ENCODE results near the gene DPT.
"Not testable (repeated sequence)": the region's sequence is repeated elsewhere in the genome, so short reads cannot be mapped to it uniquely, and the experiment has no call there.

DPT gene

DNA sequence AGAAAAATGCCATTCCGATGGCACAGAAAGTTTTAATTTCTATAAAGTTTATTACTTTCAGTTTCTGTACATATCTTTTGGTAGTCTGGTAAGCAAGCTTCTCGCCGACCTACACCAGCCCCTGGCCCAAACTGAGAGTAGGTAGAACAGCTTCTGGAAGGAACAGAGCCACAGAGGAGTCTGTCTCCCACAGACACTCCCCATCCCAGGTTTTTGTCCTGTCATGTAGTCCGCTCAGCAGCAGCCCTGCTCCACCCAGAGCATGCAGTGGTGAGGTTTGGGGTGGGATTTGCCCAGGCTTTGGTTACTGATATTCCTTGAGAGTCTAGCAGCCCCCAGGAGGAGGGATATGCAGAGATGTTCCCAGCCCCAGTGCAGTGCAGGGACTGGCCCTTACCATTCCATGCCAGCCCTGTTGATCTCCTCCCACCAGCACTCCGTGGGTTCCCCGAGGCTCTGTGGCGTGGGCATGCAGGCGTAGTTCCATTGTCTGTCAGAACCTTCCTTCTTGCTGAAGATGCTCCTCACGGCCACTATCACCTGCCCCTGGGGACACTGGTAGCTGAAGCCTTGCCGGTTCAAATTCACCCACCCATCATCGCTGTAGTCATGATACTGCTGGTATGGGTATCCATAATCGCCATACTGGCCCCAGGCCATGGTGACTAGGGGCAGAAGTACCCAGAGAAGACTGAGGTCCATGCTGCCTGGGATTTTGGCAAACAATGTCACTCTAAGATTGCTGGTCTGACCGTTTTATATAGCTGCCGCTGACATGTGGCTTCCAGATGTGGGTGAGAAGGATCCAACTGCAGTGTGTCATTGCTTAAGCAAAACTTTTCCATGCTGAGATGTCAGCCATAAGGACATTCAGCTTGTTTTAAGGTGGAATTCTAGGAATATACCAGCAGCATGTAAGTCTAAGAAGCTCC lies at the start of gene DPT:
DPT (minus strand) TSS at position 734 of the 932 bp plus-strand sequence; CDS start at position 702, 32 bp downstream.
- no peak for TF ChIP-seq CTCF (conservative IDR thresholded peaks at IDR 0.05; ENCODE audit: low read depth, low read length)
- H3K4me3 ChIP-seq (ENCODE audit: low read depth, low read length): no peak within 1 kb of the TSS
- no peak for DNase-seq (ENCODE audit: low read depth)

DNA sequence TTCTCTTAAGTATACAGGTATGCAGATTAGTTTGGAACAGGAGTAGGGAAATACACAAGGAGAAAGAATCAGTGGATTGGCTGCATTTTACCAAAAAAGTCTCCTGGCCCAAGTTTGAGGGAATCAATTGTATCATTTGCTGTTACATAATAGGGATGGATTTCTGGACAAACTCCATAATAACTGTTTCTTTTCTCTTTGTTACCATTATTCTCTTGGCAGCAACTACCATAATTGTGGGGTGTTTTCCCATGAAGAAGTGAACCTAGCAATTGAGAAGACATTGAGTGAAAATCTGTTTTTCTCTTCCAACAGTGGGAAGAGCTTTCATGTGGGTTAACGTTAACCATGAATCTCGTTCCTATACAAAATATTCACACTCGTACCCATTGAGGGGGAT lies 46.4 kb upstream of the DPT start:
- DNase-seq (ENCODE audit: low read depth): no peak
- no peak overlapping the region for H3K4me3 ChIP-seq (ENCODE audit: low read depth, low read length)
- TF ChIP-seq CTCF (conservative IDR thresholded peaks at IDR 0.05; ENCODE audit: low read depth, low read length): no peak

- peak; percentile 30 for DNase-seq (ENCODE audit: low read depth)
- H3K4me3 ChIP-seq (ENCODE audit: low read depth, low read length): no peak overlapping the region
- TF ChIP-seq CTCF (conservative IDR thresholded peaks at IDR 0.05; ENCODE audit: low read depth, low read length): no peak
Observed at GRCh38 chr1:168774241-168774640, 45.2 kb upstream of the DPT start.

GRCh38 chr1:168772428-168773060 lies 43.5 kb upstream of the DPT start:
- DNase-seq (ENCODE audit: low read depth): no peak
- no peak for TF ChIP-seq CTCF (conservative IDR thresholded peaks at IDR 0.05; ENCODE audit: low read depth, low read length)
- no peak overlapping the region for H3K4me3 ChIP-seq (ENCODE audit: low read depth, low read length)

DNA sequence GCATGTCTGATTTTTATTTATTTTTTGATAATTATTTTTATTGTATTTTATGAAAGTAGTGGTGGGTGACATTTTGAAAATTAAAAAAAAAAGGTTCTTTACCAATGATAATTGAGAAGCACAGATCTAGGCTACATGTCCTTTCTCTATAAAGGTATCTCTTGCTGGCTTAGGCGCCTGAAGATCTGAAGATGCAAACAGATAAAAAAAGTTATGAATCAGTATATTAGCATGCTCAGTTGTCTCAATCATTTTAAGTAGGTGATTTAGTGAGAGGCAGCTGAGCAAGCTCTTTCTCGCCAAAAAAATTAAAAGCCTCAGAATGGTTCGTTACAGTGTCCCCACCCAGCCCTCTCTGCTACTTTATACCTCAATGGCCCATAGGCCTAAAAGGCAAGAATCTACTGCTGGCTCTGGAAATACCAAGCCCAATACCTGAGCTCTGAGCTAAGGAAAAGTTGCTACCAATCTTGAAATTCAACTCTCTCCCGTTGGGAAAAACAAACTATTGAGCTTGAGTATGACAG lies 42.2 kb upstream of the DPT start:
- DNase-seq (ENCODE audit: low read depth): no peak
- no peak for TF ChIP-seq CTCF (conservative IDR thresholded peaks at IDR 0.05; ENCODE audit: low read depth, low read length)
- H3K4me3 ChIP-seq (ENCODE audit: low read depth, low read length): no peak overlapping the region

- DNase-seq (ENCODE audit: low read depth); H3K4me3 ChIP-seq (ENCODE audit: low read depth, low read length): not testable (repeated sequence)
Observed at GRCh38 chr1:168769893-168770292, 40.9 kb upstream of the DPT start.

DNA sequence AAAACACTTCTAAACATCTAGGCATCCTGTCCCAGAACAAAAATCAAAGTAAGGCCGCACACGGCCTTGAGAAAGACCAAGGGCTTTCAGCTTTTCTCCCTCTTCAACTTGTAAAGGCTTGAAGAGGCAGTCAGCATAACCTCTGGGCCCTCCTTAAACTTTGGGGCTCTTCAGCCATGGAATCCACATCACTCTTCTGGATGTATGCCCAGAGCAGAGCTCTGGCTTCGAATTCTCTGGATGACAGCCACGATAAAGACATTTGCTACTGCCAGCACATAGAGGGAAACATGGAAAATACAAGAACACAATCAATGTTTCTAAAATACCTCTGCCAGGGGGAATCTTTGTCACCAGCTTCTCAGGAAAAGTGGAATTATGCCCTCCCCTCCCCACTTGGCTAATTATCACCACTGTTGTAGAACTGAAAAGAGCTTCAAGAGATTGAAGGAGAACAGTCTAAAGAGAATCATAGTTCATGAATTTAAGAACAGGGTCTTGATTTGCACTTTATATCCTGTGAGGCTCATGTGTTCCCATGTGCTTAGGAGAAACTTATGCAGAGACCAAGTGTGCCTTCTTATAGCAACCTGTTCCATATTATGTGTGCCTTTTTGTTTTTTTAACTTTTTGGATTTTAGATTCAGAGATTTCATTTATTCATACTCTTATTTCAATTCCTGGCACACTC lies 39.0 kb upstream of the DPT start:
- DNase-seq (ENCODE audit: low read depth): peak; percentile 7

More for the DNA sequence above, 39.0 kb upstream of the DPT start:
- no peak for TF ChIP-seq CTCF (conservative IDR thresholded peaks at IDR 0.05; ENCODE audit: low read depth, low read length)
- no peak overlapping the region for H3K4me3 ChIP-seq (ENCODE audit: low read depth, low read length)
